Liver (tissue), 9 donors: ENCODE data around the gene PITPNM2. TPM values are rescaled to one million over a fixed set of nuclear protein-coding genes. Genes with fewer than 3 reads are reported as not detected.

Experiments
- DNase-seq: peaks from one replicate; pipeline ENCODE4 v3.0.0-alpha.2; 2017; ENCODE audit warnings: low spot score
- H3K27ac ChIP-seq, 2 donors: one replicate each; pipeline ENCODE4 v1.7.0; 2013; ENCODE audit warnings: inconsistent platforms in 2 of 2, low read length in 2 of 2, control low read depth in 1 of 2, low read depth in 1 of 2, mild to moderate bottlenecking in 1 of 2
- H3K27me3 ChIP-seq, 4 donors: one replicate each; pipeline versions ENCODE4 v1.6.1 to v1.7.0; 2013; ENCODE audit warnings: low read length in 3 of 4, inconsistent platforms in 1 of 4, mild to moderate bottlenecking in 1 of 4, moderate library complexity in 1 of 4; ENCODE audit not compliant: control insufficient read depth in 4 of 4, insufficient read depth in 4 of 4
- H3K36me3 ChIP-seq, 4 donors: one replicate each; pipeline versions ENCODE4 v1.6.1 to v1.7.0; 2013; ENCODE audit warnings: low read length in 3 of 4, mild to moderate bottlenecking in 3 of 4, low read depth in 1 of 4, moderate library complexity in 1 of 4; ENCODE audit not compliant: control insufficient read depth in 4 of 4, insufficient read depth in 3 of 4
- H3K4me1 ChIP-seq, 4 donors: one replicate each; pipeline versions ENCODE4 v1.6.1 to v1.7.0; 2013; ENCODE audit warnings: low read length in 3 of 4, mild to moderate bottlenecking in 3 of 4, moderate library complexity in 1 of 4; ENCODE audit not compliant: control insufficient read depth in 4 of 4, insufficient read depth in 4 of 4
- H3K4me3 ChIP-seq, 3 donors: one replicate each; pipeline versions ENCODE4 v1.6.1 to v1.7.0; 2013; ENCODE audit warnings: low read length in 3 of 3, control low read depth in 1 of 3, low read depth in 1 of 3, mild to moderate bottlenecking in 1 of 3
- H3K9ac ChIP-seq, 2 donors: one replicate each; pipeline ENCODE4 v1.7.0; 2013; ENCODE audit warnings: low read length in 2 of 2, mild to moderate bottlenecking in 2 of 2, moderate library complexity in 2 of 2, control low read depth in 1 of 2, low read depth in 1 of 2
- H3K9me3 ChIP-seq, 4 donors: one replicate each; pipeline versions ENCODE4 v1.6.1 to v1.7.0; 2013; ENCODE audit warnings: low read length in 3 of 4; ENCODE audit not compliant: control insufficient read depth in 4 of 4
- ATF3 ChIP-seq: IDR thresholded peaks from 2 replicates; pipeline ENCODE4 v1.6.1; 2016; ENCODE audit warnings: antibody characterized with exemption
- CTCF ChIP-seq: fragments of 150-350 bp; IDR thresholded peaks from 2 replicates; pipeline ENCODE4 v1.5.1; 2017; ENCODE audit warnings: improper control_type of control experiment, low read depth, low read length; ENCODE audit not compliant: missing input control
- EGR1 ChIP-seq, 2 donors: IDR thresholded peaks; 2 replicates each; pipeline ENCODE4 v1.6.1; 2016 to 2018; ENCODE audit warnings: antibody characterized with exemption in 2 of 2, low read depth in 2 of 2
- FOXA1 ChIP-seq: IDR thresholded peaks from 2 replicates; pipeline ENCODE4 v1.6.1; 2016; ENCODE audit warnings: antibody characterized with exemption
- FOXA2 ChIP-seq: IDR thresholded peaks from 2 replicates; pipeline ENCODE4 v1.6.1; 2016; ENCODE audit warnings: antibody characterized with exemption
- GABPA ChIP-seq, 2 donors: IDR thresholded peaks in 1 of 2; conservative IDR thresholded peaks in 1 of 2; 2 replicates each; pipeline ENCODE4 v1.6.1; 2016; ENCODE audit warnings: antibody characterized with exemption in 2 of 2, mild to moderate bottlenecking in 1 of 2, moderate library complexity in 1 of 2
- HNF4A ChIP-seq, 2 donors: conservative IDR thresholded peaks; 2 replicates each; pipeline ENCODE4 v1.6.1; 2016; ENCODE audit warnings: antibody characterized with exemption in 2 of 2, mild to moderate bottlenecking in 2 of 2
- HNF4G ChIP-seq: IDR thresholded peaks from 2 replicates; pipeline ENCODE4 v1.6.1; 2016; ENCODE audit warnings: antibody characterized with exemption
- JUND ChIP-seq, 2 donors: IDR thresholded peaks; 2 replicates each; pipeline ENCODE4 v1.6.1; 2016; ENCODE audit warnings: antibody characterized with exemption in 2 of 2
- MAX ChIP-seq: IDR thresholded peaks from 2 replicates; pipeline ENCODE4 v1.6.1; 2016; ENCODE audit warnings: antibody characterized with exemption
- NR2F2 ChIP-seq: IDR thresholded peaks from 2 replicates; pipeline ENCODE4 v1.6.1; 2016; ENCODE audit warnings: antibody characterized with exemption
- RAD21 ChIP-seq, 2 donors: IDR thresholded peaks; 2 replicates each; pipeline ENCODE4 v1.6.1; 2016; ENCODE audit warnings: antibody characterized with exemption in 2 of 2, mild to moderate bottlenecking in 2 of 2
- RXRA ChIP-seq, 2 donors: IDR thresholded peaks; 2 replicates each; pipeline ENCODE4 v1.6.1; 2017 to 2018; ENCODE audit warnings: antibody characterized with exemption in 2 of 2, mild to moderate bottlenecking in 1 of 2
- SP1 ChIP-seq: IDR thresholded peaks from 2 replicates; pipeline ENCODE4 v1.6.1; 2018; ENCODE audit warnings: antibody characterized with exemption, mild to moderate bottlenecking
- TAF1 ChIP-seq: conservative IDR thresholded peaks from 2 replicates; pipeline ENCODE4 v1.6.1; 2016; ENCODE audit warnings: antibody characterized with exemption, mild to moderate bottlenecking
- YY1 ChIP-seq: IDR thresholded peaks from 2 replicates; pipeline ENCODE4 v1.6.1; 2016; ENCODE audit warnings: antibody characterized with exemption, mild to moderate bottlenecking
- ZBTB33 ChIP-seq: IDR thresholded peaks from 2 replicates; pipeline ENCODE4 v1.6.1; 2016; ENCODE audit warnings: antibody characterized with exemption
- WGBS: extraction: QIAGEN DNeasy Blood & Tissue Kit; methylation state at CpG from one replicate; pipeline ENCODE4 v1.1.7; 2013; 5-methylcytosine and 5-hydroxymethylcytosine counted together
- polyA plus RNA-seq, 2 donors: library from polyadenylated mRNA; stranded (reverse) in 1 of 2; unstranded in 1 of 2; fragments of 200-250 nt in 1 of 2; fragments of >200 nt in 1 of 2; fragmentation: Nextera tagmentation in 1 of 2; extraction: Ambion mirVana in 1 of 2; gene quantifications; one replicate each; pipeline versions ENCODE4 v1.2.1 to v1.2.3, GENCODE V29; 2013 to 2015
- total RNA-seq, 2 donors: library from RNA; depleted of rRNA; stranded (reverse); fragments of >200 nt; gene quantifications; one replicate each; pipeline ENCODE4 v1.2.3, GENCODE V29; 2014
- TF ChIP-seq, protein P1 (sequence below): IDR thresholded peaks from 2 replicates; pipeline ENCODE4 v1.6.1; 2016; ENCODE audit warnings: antibody characterized with exemption, mild to moderate bottlenecking
- donor health status: healthy.
- donor health status: healthy.
- donor health status: healthy.
- donor health status: healthy.
- donor health status: healthy.

PITPNM2 gene
- total and polyA plus RNA-seq, 4 donors = 1.3 to 28.4 (median 5.1) TPM

GRCh38 chr12:123149501-123150274 lies 1.2 kb downstream of the PITPNM2 start (continued):
- no peak for TF ChIP-seq GABPA (IDR thresholded peaks at IDR 0.05 in 1 of 2, conservative IDR thresholded peaks at IDR 0.05 in 1 of 2)

GRCh38 chr12:123149088-123149487 lies 1.8 kb downstream of the PITPNM2 start:
- no peak for TF ChIP-seq ATF3
- no peak for TF ChIP-seq YY1
- TF ChIP-seq GABPA (IDR thresholded peaks at IDR 0.05 in 1 of 2, conservative IDR thresholded peaks at IDR 0.05 in 1 of 2) = no peak
- TF ChIP-seq FOXA2 = no peak
- TF ChIP-seq JUND (IDR thresholded peaks at IDR 0.05) = no peak
- TF ChIP-seq SP1 = no peak
- no peak for TF ChIP-seq EGR1 (IDR thresholded peaks at IDR 0.05; ENCODE audit: low read depth in 2 of 2)
- DNase-seq = no peak
- 98% methylated on average over 3 of the region's 3 CpGs for WGBS
- Histone ChIP-seq H3K4me1 (peaks cover 7 to 45% (median 34%) of the 10 kb centered on the region in 4 donors), H3K9me3 (no peaks in the 10 kb centered on the region), H3K27ac (peak overlapping the region; percentile 11 to 61), H3K27me3 (no peaks in the 10 kb centered on the region), H3K9ac (no peak overlapping the region), H3K4me3 (peak overlapping the region in 1 of 3 donors; percentile 87), H3K36me3 (no peaks in the 10 kb centered on the region)

- no peak overlapping the region for H3K4me3 ChIP-seq
- peaks cover 7 to 46% (median 35%) of the 10 kb centered on the region in 4 donors for H3K4me1 ChIP-seq
- H3K27me3 ChIP-seq = no peaks in the 10 kb centered on the region
- peak overlapping the region in 1 of 2 donors; percentile 47 for H3K27ac ChIP-seq
- H3K9me3 ChIP-seq = no peaks in the 10 kb centered on the region
- H3K9ac ChIP-seq = no peak overlapping the region
- TF ChIP-seq FOXA2 (no peak), CTCF (no peak), RAD21 (IDR thresholded peaks at IDR 0.05) (no peak), MAX (no peak), ZBTB33 (no peak), JUND (IDR thresholded peaks at IDR 0.05) (no peak), NR2F2 (no peak), SP1 (no peak), FOXA1 (no peak), EGR1 (IDR thresholded peaks at IDR 0.05; ENCODE audit: low read depth in 2 of 2) (no peak), HNF4A (conservative IDR thresholded peaks at IDR 0.05) (no peak), TAF1 (no peak), RXRA (IDR thresholded peaks at IDR 0.05) (no peak), HNF4G (no peak), GABPA (IDR thresholded peaks at IDR 0.05 in 1 of 2, conservative IDR thresholded peaks at IDR 0.05 in 1 of 2) (no peak), YY1 (no peak)
- TF ChIP-seq, protein P1, sequence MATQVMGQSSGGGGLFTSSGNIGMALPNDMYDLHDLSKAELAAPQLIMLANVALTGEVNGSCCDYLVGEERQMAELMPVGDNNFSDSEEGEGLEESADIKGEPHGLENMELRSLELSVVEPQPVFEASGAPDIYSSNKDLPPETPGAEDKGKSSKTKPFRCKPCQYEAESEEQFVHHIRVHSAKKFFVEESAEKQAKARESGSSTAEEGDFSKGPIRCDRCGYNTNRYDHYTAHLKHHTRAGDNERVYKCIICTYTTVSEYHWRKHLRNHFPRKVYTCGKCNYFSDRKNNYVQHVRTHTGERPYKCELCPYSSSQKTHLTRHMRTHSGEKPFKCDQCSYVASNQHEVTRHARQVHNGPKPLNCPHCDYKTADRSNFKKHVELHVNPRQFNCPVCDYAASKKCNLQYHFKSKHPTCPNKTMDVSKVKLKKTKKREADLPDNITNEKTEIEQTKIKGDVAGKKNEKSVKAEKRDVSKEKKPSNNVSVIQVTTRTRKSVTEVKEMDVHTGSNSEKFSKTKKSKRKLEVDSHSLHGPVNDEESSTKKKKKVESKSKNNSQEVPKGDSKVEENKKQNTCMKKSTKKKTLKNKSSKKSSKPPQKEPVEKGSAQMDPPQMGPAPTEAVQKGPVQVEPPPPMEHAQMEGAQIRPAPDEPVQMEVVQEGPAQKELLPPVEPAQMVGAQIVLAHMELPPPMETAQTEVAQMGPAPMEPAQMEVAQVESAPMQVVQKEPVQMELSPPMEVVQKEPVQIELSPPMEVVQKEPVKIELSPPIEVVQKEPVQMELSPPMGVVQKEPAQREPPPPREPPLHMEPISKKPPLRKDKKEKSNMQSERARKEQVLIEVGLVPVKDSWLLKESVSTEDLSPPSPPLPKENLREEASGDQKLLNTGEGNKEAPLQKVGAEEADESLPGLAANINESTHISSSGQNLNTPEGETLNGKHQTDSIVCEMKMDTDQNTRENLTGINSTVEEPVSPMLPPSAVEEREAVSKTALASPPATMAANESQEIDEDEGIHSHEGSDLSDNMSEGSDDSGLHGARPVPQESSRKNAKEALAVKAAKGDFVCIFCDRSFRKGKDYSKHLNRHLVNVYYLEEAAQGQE = no peak
- no peak for DNase-seq
- H3K36me3 ChIP-seq = no peaks in the 10 kb centered on the region
- 75% methylated on average over 5 of the region's 5 CpGs for WGBS
These were observed 2.2 kb downstream of the PITPNM2 start for GRCh38 chr12:123148655-123149054.
